AG09309 (cell line): ENCODE data around the gene SFXN4.
"Not testable (repeated sequence)": the region's sequence is repeated elsewhere in the genome, so short reads cannot be mapped to it uniquely, and the experiment has no call there.

Source experiments
- DNase-seq: peaks from one replicate; pipeline ENCODE4 v3.0.0-alpha.2; 2010; ENCODE audit warnings: low read depth
- H3K4me3 ChIP-seq: 2 replicates; pipeline ENCODE4 v1.5.1; 2011; ENCODE audit warnings: mild to moderate bottlenecking, low read depth, low read length, moderate library complexity; ENCODE audit not compliant: control insufficient read depth
- CTCF ChIP-seq: IDR thresholded peaks from 2 replicates; pipeline ENCODE4 v1.5.1; 2011; ENCODE audit warnings: mild to moderate bottlenecking, low read depth, low read length, inconsistent platforms; ENCODE audit not compliant: insufficient read depth, control insufficient read depth; ENCODE audit errors: missing control alignments

SFXN4 gene

GRCh38 chr10:119190353-119190752 is 24.8 kb upstream of the SFXN4 start:
- DNase-seq = peak; percentile 91
- no peak overlapping the region for H3K4me3 ChIP-seq
- TF ChIP-seq CTCF = no peak

- H3K4me3 ChIP-seq = no peak overlapping the region
- DNase-seq = no peak
- no peak for TF ChIP-seq CTCF
These were observed 24.3 kb upstream of the SFXN4 start for GRCh38 chr10:119189811-119190282.

- DNase-seq = no peak
- H3K4me3 ChIP-seq = no peak overlapping the region
- no peak for TF ChIP-seq CTCF
These were observed 18.3 kb upstream of the SFXN4 start for GRCh38 chr10:119183664-119184412.

- not testable (repeated sequence) for DNase-seq, H3K4me3 ChIP-seq
These were observed 15.4 kb upstream of the SFXN4 start for GRCh38 chr10:119180850-119181400.

GRCh38 chr10:119178372-119179119 is 13.0 kb upstream of the SFXN4 start, which contains the start of gene PRDX3:
Gene PRDX3, minus strand, starts transcription at chr10:119178812. Its CDS starts 22 bp downstream, at chr10:119178790.
- TF ChIP-seq CTCF = peak; percentile 17
- H3K4me3 ChIP-seq = peak within 1 kb of the TSS; percentile 98
- no peak for DNase-seq

GRCh38 chr10:119177708-119178371 is 12.3 kb upstream of the SFXN4 start:
- DNase-seq = no peak
- peak overlapping the region; percentile 98 for H3K4me3 ChIP-seq
- TF ChIP-seq CTCF = no peak
